GM12873 (cell line): ENCODE results near the gene RHOF.

Experiments used
- CTCF ChIP-seq: IDR thresholded peaks from 2 replicates; pipeline ENCODE4 v1.5.1; 2012; ENCODE audit warnings: low read depth, mild to moderate bottlenecking, moderate library complexity, low read length, control low read depth; ENCODE audit not compliant: insufficient read depth; ENCODE audit errors: missing control alignments

RHOF gene

GRCh38 chr12:121803861-121804416 lies 10.5 kb upstream of the RHOF start, which contains the start of gene SETD1B:
TSS of gene SETD1B (plus strand) at chr12:121804009. CDS start at chr12:121804738, 729 bp downstream.
- no peak for TF ChIP-seq CTCF

GRCh38 chr12:121802843-121803698 lies 9.6 kb upstream of the RHOF start:
- no peak for TF ChIP-seq CTCF

- no peak for TF ChIP-seq CTCF
Measured at GRCh38 chr12:121802485-121802842, 9.0 kb upstream of the RHOF start.

GRCh38 chr12:121801595-121802484 lies 8.4 kb upstream of the RHOF start:
- TF ChIP-seq CTCF: no peak

GRCh38 chr12:121800694-121801594 lies 7.5 kb upstream of the RHOF start:
- TF ChIP-seq CTCF: no peak

- no peak for TF ChIP-seq CTCF
Measured at GRCh38 chr12:121799842-121800693, 6.6 kb upstream of the RHOF start.
